Type B pancreatic cell (in vitro differentiated cells): ENCODE data around the gene SCYL3. TPM values are rescaled to one million over a fixed set of nuclear protein-coding genes. Genes with fewer than 3 reads are reported as not detected.
A peak's percentile ranks its signal among the peaks of the same experiment; 100 is the strongest.

Experiments
- DNase-seq: peaks from one replicate; pipeline ENCODE4 v3.0.0; 2021; ENCODE audit warnings: mixed read lengths; ENCODE audit not compliant: unreplicated experiment; ENCODE audit errors: extremely low spot score
- H3K27ac Mint-ChIP-seq: 2 replicates; pipeline ENCODE4 v1.8.0; 2021; ENCODE audit warnings: mild to moderate bottlenecking, mixed read lengths
- H3K27me3 Mint-ChIP-seq: 2 replicates; pipeline ENCODE4 v1.8.0; 2021; ENCODE audit warnings: mixed read lengths
- H3K36me3 Mint-ChIP-seq: 2 replicates; pipeline ENCODE4 v1.8.0; 2021; ENCODE audit warnings: mixed read lengths
- H3K4me1 Mint-ChIP-seq: one replicate; pipeline ENCODE4 v1.8.0; 2021; ENCODE audit warnings: mixed read lengths; ENCODE audit not compliant: unreplicated experiment
- H3K4me3 Mint-ChIP-seq: 2 replicates; pipeline ENCODE4 v1.8.0; 2021; ENCODE audit warnings: mild to moderate bottlenecking, mixed read lengths
- H3K9me3 Mint-ChIP-seq: 2 replicates; pipeline ENCODE4 v1.8.0; 2021; ENCODE audit warnings: mixed read lengths
- CTCF ChIP-seq: fragments of 200-600 bp; sonication (generic); conservative IDR thresholded peaks from 2 replicates; pipeline ENCODE4 v1.5.0; 2021; ENCODE audit warnings: antibody characterized with exemption, mild to moderate bottlenecking
- long read RNA-seq: library from polyadenylated mRNA; unstranded; transcript quantifications from one replicate; pipeline ENCODE4 v2.0.0, GENCODE V29; 2020
- total RNA-seq: library from RNA; stranded (reverse); gene quantifications from 2 replicates; pipeline ENCODE4 v1.2.1, GENCODE V29; 2021; ENCODE audit warnings: low replicate concordance

Gene SCYL3
- total RNA-seq = 12.4 and 12.6 TPM in 2 replicates
- long read RNA-seq, full-length matches to known transcripts = 19 of 28 reads
- long read RNA-seq, partial matches to known transcripts = 3 of 28 reads
- long read RNA-seq, other reads (novel, unspliced or antisense) = 6 of 28 reads

- peak; percentile 85 for DNase-seq
- peak within 1 kb of the TSS; percentile 98 for H3K27ac Mint-ChIP-seq
- H3K4me3 Mint-ChIP-seq = peak within 1 kb of the TSS; percentile 92
- peaks cover 4% of the 10 kb centered on the region for H3K9me3 Mint-ChIP-seq
- peaks cover 22% of the 10 kb centered on the region for H3K27me3 Mint-ChIP-seq
- no peak for TF ChIP-seq CTCF
- peaks cover 4% of the 10 kb centered on the region for H3K36me3 Mint-ChIP-seq
- peaks cover 29% of the 10 kb centered on the region for H3K4me1 Mint-ChIP-seq
Measured at GRCh38 chr1:169893645-169894423, at the start of gene SCYL3. Gene SCYL3 (minus strand): TSS chr1:169893896. CDS start chr1:169888840, 5,056 bp downstream.

- peak overlapping the region; percentile 10 for H3K4me3 Mint-ChIP-seq
- no peaks in the 10 kb centered on the region for H3K27me3 Mint-ChIP-seq
- no peaks in the 10 kb centered on the region for H3K9me3 Mint-ChIP-seq
- no peak for TF ChIP-seq CTCF
- no peaks in the 10 kb centered on the region for H3K36me3 Mint-ChIP-seq
- no peak for DNase-seq
- peaks cover 13% of the 10 kb centered on the region for H3K4me1 Mint-ChIP-seq
- H3K27ac Mint-ChIP-seq = peak overlapping the region; percentile 9
Measured at GRCh38 chr1:169941982-169942830, 48.5 kb upstream of the SCYL3 start.

- no peaks in the 10 kb centered on the region for H3K36me3 Mint-ChIP-seq
- no peaks in the 10 kb centered on the region for H3K27me3 Mint-ChIP-seq
- no peak for TF ChIP-seq CTCF
- no peak for DNase-seq
- peaks cover 19% of the 10 kb centered on the region for H3K4me1 Mint-ChIP-seq
- peak overlapping the region; percentile 43 for H3K4me3 Mint-ChIP-seq
- peak overlapping the region; percentile 1 for H3K27ac Mint-ChIP-seq
- H3K9me3 Mint-ChIP-seq = no peaks in the 10 kb centered on the region
Measured at GRCh38 chr1:169933984-169934725, 40.5 kb upstream of the SCYL3 start.

- Mint-ChIP-seq H3K36me3 (peaks cover 3% of the 10 kb centered on the region), H3K27ac (no peak overlapping the region), H3K27me3 (no peaks in the 10 kb centered on the region), H3K9me3 (no peaks in the 10 kb centered on the region), H3K4me1 (peaks cover 24% of the 10 kb centered on the region), H3K4me3 (no peak overlapping the region)
- no peak for DNase-seq
- TF ChIP-seq CTCF = no peak
Measured at GRCh38 chr1:169931795-169932231, 38.1 kb upstream of the SCYL3 start.

GRCh38 chr1:169929210-169929526 lies 35.5 kb upstream of the SCYL3 start:
- Mint-ChIP-seq H3K27ac (peak overlapping the region; percentile 24), H3K4me1 (peaks cover 25% of the 10 kb centered on the region)
- TF ChIP-seq CTCF = peak; percentile 2

More at GRCh38 chr1:169929210-169929526, 35.5 kb upstream of the SCYL3 start:
- DNase-seq = no peak
- Mint-ChIP-seq H3K4me3 (no peak overlapping the region), H3K9me3 (no peaks in the 10 kb centered on the region), H3K36me3 (peaks cover 3% of the 10 kb centered on the region), H3K27me3 (no peaks in the 10 kb centered on the region)
